ENCODE data around the gene ZC3H18.

DNA sequence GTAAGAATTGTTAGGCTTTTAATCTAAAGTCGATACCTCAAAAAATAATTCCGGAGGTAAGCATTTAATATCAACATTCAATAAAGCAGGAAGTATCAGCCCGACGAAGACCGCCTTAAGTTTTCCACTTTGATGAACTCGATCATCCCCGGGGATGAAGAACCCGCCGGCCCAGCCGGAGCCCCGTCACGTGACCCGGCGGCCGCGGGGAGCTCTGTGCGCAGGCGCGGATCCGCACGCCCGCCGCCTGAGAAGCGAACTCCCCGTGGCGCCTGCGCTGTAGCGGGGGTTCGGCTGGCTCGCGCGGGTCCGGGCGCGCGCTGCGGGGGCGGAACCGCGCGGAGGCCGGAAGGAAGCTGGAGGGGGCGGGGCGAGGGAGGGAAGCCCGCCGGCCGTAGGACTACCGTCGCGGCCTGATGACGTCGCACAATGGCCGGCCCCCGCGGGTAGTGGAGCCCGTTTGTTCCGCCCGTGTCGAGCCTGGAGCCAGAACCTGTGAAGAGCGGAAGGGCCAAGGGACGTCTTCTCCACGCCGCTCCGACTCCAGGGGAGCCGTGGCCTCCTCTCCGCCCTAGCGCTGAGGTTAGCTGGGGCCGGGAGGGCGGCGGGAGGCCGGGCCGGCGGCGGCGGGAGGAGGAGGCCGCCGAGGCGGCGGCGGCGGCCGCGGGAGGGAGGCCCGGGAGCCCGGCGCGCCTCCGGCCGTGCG, at the start of gene ZC3H18:
- TF ChIP-seq, protein P1, sequence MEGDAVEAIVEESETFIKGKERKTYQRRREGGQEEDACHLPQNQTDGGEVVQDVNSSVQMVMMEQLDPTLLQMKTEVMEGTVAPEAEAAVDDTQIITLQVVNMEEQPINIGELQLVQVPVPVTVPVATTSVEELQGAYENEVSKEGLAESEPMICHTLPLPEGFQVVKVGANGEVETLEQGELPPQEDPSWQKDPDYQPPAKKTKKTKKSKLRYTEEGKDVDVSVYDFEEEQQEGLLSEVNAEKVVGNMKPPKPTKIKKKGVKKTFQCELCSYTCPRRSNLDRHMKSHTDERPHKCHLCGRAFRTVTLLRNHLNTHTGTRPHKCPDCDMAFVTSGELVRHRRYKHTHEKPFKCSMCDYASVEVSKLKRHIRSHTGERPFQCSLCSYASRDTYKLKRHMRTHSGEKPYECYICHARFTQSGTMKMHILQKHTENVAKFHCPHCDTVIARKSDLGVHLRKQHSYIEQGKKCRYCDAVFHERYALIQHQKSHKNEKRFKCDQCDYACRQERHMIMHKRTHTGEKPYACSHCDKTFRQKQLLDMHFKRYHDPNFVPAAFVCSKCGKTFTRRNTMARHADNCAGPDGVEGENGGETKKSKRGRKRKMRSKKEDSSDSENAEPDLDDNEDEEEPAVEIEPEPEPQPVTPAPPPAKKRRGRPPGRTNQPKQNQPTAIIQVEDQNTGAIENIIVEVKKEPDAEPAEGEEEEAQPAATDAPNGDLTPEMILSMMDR (conservative IDR thresholded peaks at IDR 0.05; ENCODE audit: low read depth, low read length): no peak
- TF ChIP-seq EZH2phosphoT487 (IDR thresholded peaks at IDR 0.05; ENCODE audit: borderline replicate concordance, low read length): no peak
- no peak for TF ChIP-seq EZH2 (IDR thresholded peaks at IDR 0.05; ENCODE audit: low read length, unreplicated experiment)
